Heart left ventricle (tissue), 16 donors: ENCODE results near the gene REXO5. TPM values are rescaled to one million over a fixed set of nuclear protein-coding genes. Genes with fewer than 3 reads are reported as not detected.
A peak's percentile ranks its signal among the peaks of the same experiment; 100 is the strongest.

Experiments used
- ATAC-seq, 4 donors: fragments of 200-7000 bp; cut with Tn5 transposase; one replicate each; pipeline ENCODE4 v1.9.1; 2020 to 2022; ENCODE audit warnings: moderate library complexity in 4 of 4, mild to moderate bottlenecking in 3 of 4, moderate number of reproducible peaks in 1 of 4
- DNase-seq, 5 donors: peaks; one replicate each; pipeline ENCODE4 v3.0.0-alpha.2; 2020
- H3K27ac ChIP-seq, 12 donors: fragments of 200-600 bp; sonication (generic) in 4 of 12; one replicate each; pipeline versions ENCODE4 v1.5.0 to v1.8.0; 2016 to 2022; ENCODE audit warnings: mild to moderate bottlenecking in 2 of 12
- H3K27me3 ChIP-seq, 9 donors: fragments of 200-600 bp; sonication (generic) in 2 of 9; one replicate each; pipeline versions ENCODE4 v1.5.1 to v1.8.0; 2016 to 2022; ENCODE audit warnings: mild to moderate bottlenecking in 3 of 9
- H3K36me3 ChIP-seq, 9 donors: fragments of 200-600 bp; sonication (generic) in 2 of 9; one replicate each; pipeline versions ENCODE4 v1.5.0 to v1.8.0; 2018 to 2022; ENCODE audit warnings: mild to moderate bottlenecking in 2 of 9
- H3K4me1 ChIP-seq, 12 donors: fragments of 200-600 bp; sonication (generic) in 4 of 12; one replicate each; pipeline versions ENCODE4 v1.5.0 to v1.8.0; 2016 to 2022; ENCODE audit warnings: mild to moderate bottlenecking in 3 of 12
- H3K4me3 ChIP-seq, 12 donors: fragments of 200-600 bp; sonication (generic) in 4 of 12; one replicate each; pipeline versions ENCODE4 v1.5.0 to v1.8.0; 2017 to 2022; ENCODE audit warnings: mild to moderate bottlenecking in 9 of 12, moderate library complexity in 4 of 12
- H3K9me3 ChIP-seq, 12 donors: fragments of 200-600 bp; sonication (generic) in 4 of 12; one replicate each; pipeline versions ENCODE4 v1.5.0 to v1.8.0; 2016 to 2022; ENCODE audit warnings: mild to moderate bottlenecking in 1 of 12
- POLR2A ChIP-seq, 2 donors: fragments of 450-650 bp; IDR thresholded peaks; one replicate each; pipeline ENCODE4 v1.6.1; 2017; ENCODE audit warnings: antibody characterized with exemption in 2 of 2, mild to moderate bottlenecking in 2 of 2, moderate library complexity in 2 of 2
- WGBS, 4 donors: extraction: QIAGEN DNeasy Blood & Tissue Kit in 2 of 4; methylation state at CpG; one replicate each; pipeline versions ENCODE4 v1.1.5 to v1.1.7; 2013 to 2018; 5-methylcytosine and 5-hydroxymethylcytosine counted together
- intact Hi-C, 10 donors: fragments of 100-400 bp; cut with DNase I; formaldehyde crosslinking; loops; one replicate each; pipeline versions ENCODE4 v1.11.1 to v1.14.2; 2022
- polyA plus RNA-seq, 2 donors: library from polyadenylated mRNA; stranded (reverse); fragments of 200-250 nt; gene quantifications; one replicate each; pipeline ENCODE4 v1.2.3, GENCODE V29; 2013
- total RNA-seq, 9 donors: library from RNA; depleted of rRNA in 2 of 9; stranded (reverse); fragments of >200 nt in 2 of 9; fragmentation: NEBNext Ultra II Directional in 3 of 9; extraction: Animal tissue kit (Norgen Biotek cat#: 25700) in 3 of 9; gene quantifications; one replicate each; pipeline versions ENCODE4 v1.1.0 to v1.2.4, GENCODE V29; 2016 to 2023
- TF ChIP-seq, protein P1 (sequence below), 12 donors: fragments of 200-600 bp; sonication (generic) in 4 of 12; IDR thresholded peaks; one replicate each; pipeline versions ENCODE4 v1.5.0 to v1.8.0; 2018 to 2022; ENCODE audit warnings: antibody characterized with exemption in 12 of 12, mild to moderate bottlenecking in 5 of 12
- donor health status: ischemic (EF 13 %, LVEDD 7.1; RV severe dilation, severe dysfunction).
- donor health status: healthy with polysubstance abuse.
- donor health status: DM: no; HTN: yes; CAD: no.
- donor health status: DM: no; HTN: no; CAD: no.
- donor health status: ischemic (EF 25% LVEDD 6.9; RV normal size, moderate dysfunction).
- donor health status: ischemic (EF 25% LVEDD 5.7; RV mildly dilated, moderate dysfunction).
- donor health status: healthy.
- donor health status: DM: yes; HTN: yes; CAD: no.
- donor health status: ischemic (EF 35%, LVEDD 5.7; RV mildly dilated, moderate dysfunction).
- donor health status: nonischemic (EF 11% LVEDD 7.7; RV severe dilation, severe dysfunction).
- donor health status: DM: yes; HTN: yes; CAD: no.
- donor health status: PGD.
- donor health status: ischemic (EF 29% LVEDD 5.4; RV normal size, mild dysfunction).
- donor health status: nonischemic (EF 23%, LVEDD 6.1; RV moderate dilation, normal function).

Gene REXO5
- total and polyA plus RNA-seq, 11 donors = 1.6 to 7.5 (median 3.5) TPM

DNA sequence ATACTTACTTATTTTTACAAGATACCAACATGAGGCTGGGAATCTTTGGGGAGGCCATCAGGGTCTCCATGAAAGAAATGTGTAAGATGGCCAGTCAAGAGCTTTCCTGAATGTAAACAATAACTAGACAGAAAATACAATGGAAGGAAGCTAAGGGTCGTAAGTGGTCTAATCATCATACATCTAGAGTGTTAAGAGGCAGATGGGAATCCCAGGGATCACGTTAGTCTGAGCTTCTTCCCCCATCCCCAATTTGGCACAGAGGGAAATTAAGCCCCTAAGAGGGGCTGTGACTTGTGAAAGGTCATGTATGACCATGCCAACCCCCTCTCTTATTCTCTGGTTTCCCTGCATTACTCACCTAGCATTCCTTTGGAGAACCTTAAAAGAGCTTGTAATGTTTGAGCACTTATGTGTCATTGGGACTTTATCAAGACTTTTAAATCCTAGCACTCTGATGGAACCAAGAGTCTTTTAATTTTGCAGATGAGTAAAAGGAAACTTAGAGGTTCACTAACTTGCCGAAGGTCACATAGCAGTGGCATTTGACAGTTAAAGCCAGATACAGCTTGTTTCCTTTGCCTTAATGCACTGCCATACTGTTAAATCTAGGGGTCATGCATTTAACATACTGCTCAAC, 47.8 kb downstream of the REXO5 start:
- no peaks in the 10 kb centered on the region for H3K9me3 ChIP-seq
- intact Hi-C loops = loop anchor here in 5 of 10 donors (5.0 to 10.0 kb wide), 6 partner anchors 47 to 441 kb away; partner anchors contain the start of genes DCUN1D3 (in 3 of the 5), LYRM1 (in 3 of the 5), ERI2 (in 1 of the 5) and LDAF1 (in 1 of the 5)
- DNase-seq = no peak
- no peaks in the 10 kb centered on the region for H3K27me3 ChIP-seq
- peak overlapping the region in 8 of 12 donors; percentile 4 to 86 (median 16) for H3K27ac ChIP-seq
- TF ChIP-seq, protein P1, sequence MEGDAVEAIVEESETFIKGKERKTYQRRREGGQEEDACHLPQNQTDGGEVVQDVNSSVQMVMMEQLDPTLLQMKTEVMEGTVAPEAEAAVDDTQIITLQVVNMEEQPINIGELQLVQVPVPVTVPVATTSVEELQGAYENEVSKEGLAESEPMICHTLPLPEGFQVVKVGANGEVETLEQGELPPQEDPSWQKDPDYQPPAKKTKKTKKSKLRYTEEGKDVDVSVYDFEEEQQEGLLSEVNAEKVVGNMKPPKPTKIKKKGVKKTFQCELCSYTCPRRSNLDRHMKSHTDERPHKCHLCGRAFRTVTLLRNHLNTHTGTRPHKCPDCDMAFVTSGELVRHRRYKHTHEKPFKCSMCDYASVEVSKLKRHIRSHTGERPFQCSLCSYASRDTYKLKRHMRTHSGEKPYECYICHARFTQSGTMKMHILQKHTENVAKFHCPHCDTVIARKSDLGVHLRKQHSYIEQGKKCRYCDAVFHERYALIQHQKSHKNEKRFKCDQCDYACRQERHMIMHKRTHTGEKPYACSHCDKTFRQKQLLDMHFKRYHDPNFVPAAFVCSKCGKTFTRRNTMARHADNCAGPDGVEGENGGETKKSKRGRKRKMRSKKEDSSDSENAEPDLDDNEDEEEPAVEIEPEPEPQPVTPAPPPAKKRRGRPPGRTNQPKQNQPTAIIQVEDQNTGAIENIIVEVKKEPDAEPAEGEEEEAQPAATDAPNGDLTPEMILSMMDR (IDR thresholded peaks at IDR 0.05) = no peak
- TF ChIP-seq POLR2A (IDR thresholded peaks at IDR 0.05) = no peak
- 58 to 67% (median 64%) methylated on average over 3 of the region's 3 CpGs for WGBS, 4 donors
- H3K36me3 ChIP-seq = peaks cover 0 to 31% (median 0%) of the 10 kb centered on the region in 9 donors
- H3K4me1 ChIP-seq = peaks cover 9 to 66% (median 54%) of the 10 kb centered on the region in 12 donors
- no peak overlapping the region for H3K4me3 ChIP-seq
- no peak for ATAC-seq

DNA sequence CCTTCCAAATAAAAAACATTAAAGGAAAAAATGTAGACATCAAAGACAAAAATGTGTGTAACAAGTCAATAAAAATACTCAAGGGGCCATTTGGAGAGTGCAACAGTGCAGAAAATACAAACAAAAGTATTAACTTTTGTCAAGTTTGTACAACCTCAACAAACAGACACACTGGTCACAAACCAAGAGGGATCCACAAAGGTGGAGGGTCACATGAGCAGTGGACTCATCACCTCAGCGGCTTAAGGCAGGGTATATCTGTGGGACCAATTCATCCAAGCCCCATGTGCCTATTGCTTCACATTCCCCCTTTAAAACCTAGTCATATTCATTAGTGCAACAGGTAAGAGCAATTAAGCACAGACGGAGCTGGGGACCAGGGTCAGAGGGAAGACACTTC, 48.6 kb downstream of the REXO5 start:
- 86 to 97% (median 92%) methylated on average over 2 of the region's 2 CpGs for WGBS, 4 donors
- no peak for TF ChIP-seq POLR2A (IDR thresholded peaks at IDR 0.05)
- TF ChIP-seq, protein P1 (IDR thresholded peaks at IDR 0.05) = no peak
- Histone ChIP-seq H3K4me3 (no peak overlapping the region), H3K4me1 (peaks cover 13 to 71% (median 58%) of the 10 kb centered on the region in 12 donors), H3K27ac (no peak overlapping the region), H3K9me3 (no peaks in the 10 kb centered on the region), H3K27me3 (no peaks in the 10 kb centered on the region), H3K36me3 (peaks cover 0 to 39% (median 7%) of the 10 kb centered on the region in 9 donors)
- DNase-seq (no peak), ATAC-seq (no peak)
- intact Hi-C loops = loop anchor here in 5 of 10 donors (5.0 to 10.0 kb wide), 6 partner anchors 47 to 440 kb away; partner anchors contain the start of genes DCUN1D3 (in 3 of the 5), LYRM1 (in 3 of the 5), ERI2 (in 1 of the 5) and LDAF1 (in 1 of the 5)

DNA sequence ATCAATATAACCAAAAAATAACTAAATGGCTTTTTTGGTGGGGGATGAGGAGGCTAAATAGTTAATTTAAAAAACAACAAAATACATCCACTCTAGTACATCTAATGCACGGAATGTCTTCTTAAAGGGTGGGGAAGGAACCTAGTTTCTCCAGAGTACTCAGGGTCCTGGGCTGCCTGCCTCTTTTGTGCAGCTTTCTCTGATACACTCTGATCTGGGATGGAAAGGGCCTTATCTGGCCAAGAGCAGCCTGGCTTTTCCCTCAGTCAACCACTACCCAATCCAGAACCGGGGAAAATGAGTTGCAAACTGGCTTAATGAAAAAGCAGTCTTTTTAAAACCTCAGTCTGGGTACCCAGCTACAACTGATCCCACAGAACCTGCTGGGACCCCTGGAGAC, 51.0 kb downstream of the REXO5 start:
- Histone ChIP-seq H3K9me3 (no peaks in the 10 kb centered on the region), H3K4me1 (peaks cover 11 to 71% (median 49%) of the 10 kb centered on the region in 12 donors), H3K36me3 (peaks cover 0 to 62% (median 16%) of the 10 kb centered on the region in 9 donors), H3K4me3 (no peak overlapping the region), H3K27me3 (no peaks in the 10 kb centered on the region), H3K27ac (peak overlapping the region in 2 of 12 donors; percentile 1 to 7)
- intact Hi-C loops = loop anchor here in 1 of 10 donors (10.0 kb wide), 1 partner anchor 438 kb away; no protein-coding TSS in a partner anchor
- ATAC-seq = no peak
- WGBS, 4 donors = 55 to 79% (median 62%) methylated on average over 2 of the region's 2 CpGs
- no peak for TF ChIP-seq POLR2A (IDR thresholded peaks at IDR 0.05)
- TF ChIP-seq, protein P1 (IDR thresholded peaks at IDR 0.05) = no peak
- DNase-seq = no peak

DNA sequence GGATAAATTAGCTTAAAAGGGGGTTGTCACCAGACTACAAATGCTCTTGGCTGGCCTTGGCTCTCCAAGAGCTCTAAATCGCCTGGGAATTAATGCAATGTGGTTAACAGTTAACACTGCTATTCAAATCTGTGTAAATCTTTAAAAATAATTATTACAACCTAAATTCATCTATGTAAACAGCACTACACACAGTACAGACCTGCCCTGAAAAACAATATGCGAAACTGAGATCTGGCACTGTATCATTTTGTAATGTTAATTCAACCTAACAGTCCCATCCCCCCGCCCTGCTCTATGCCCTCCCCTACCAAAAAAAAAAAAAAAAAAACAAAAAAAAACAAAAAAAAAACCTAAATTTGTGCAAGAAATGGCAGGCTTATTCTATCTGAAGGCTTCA, 52.9 kb downstream of the REXO5 start:
- intact Hi-C loops = loop anchor here in 1 of 10 donors (10.0 kb wide), 1 partner anchor 436 kb away; no protein-coding TSS in a partner anchor
- Histone ChIP-seq H3K36me3 (peaks cover 0 to 63% (median 16%) of the 10 kb centered on the region in 9 donors), H3K27ac (peak overlapping the region in 5 of 12 donors; percentile 53 to 82 (median 74)), H3K4me1 (peaks cover 6 to 61% (median 33%) of the 10 kb centered on the region in 12 donors), H3K4me3 (no peak overlapping the region), H3K9me3 (no peaks in the 10 kb centered on the region), H3K27me3 (no peaks in the 10 kb centered on the region)
- DNase-seq = no peak
- 81 to 83% (median 83%) methylated on average over 3 of the region's 3 CpGs for WGBS, 4 donors
- TF ChIP-seq, protein P1 (IDR thresholded peaks at IDR 0.05) = no peak
- TF ChIP-seq POLR2A (IDR thresholded peaks at IDR 0.05) = no peak
- no peak for ATAC-seq
